Ishikawa (cell line): ENCODE measurements around the gene KIRREL3.

Experiments
- CEBPB ChIP-seq: IDR thresholded peaks from 2 replicates; pipeline ENCODE4 v1.6.1; 2012
- CREB1 ChIP-seq: IDR thresholded peaks from 2 replicates; pipeline ENCODE4 v1.6.1; 2012; ENCODE audit warnings: low read depth
- EGR1 ChIP-seq: IDR thresholded peaks from 2 replicates; pipeline ENCODE4 v1.6.1; 2012
- EP300 ChIP-seq: IDR thresholded peaks from 2 replicates; pipeline ENCODE4 v1.6.1; 2012; ENCODE audit warnings: borderline replicate concordance
- FOXM1 ChIP-seq: IDR thresholded peaks from 2 replicates; pipeline ENCODE4 v1.6.1; 2012; ENCODE audit warnings: low read depth, borderline replicate concordance
- NFIC ChIP-seq: IDR thresholded peaks from 2 replicates; pipeline ENCODE4 v1.6.1; 2012
- RAD21 ChIP-seq: IDR thresholded peaks from 2 replicates; pipeline ENCODE4 v1.6.1; 2012; ENCODE audit warnings: low read depth
- TAF1 ChIP-seq: IDR thresholded peaks from 2 replicates; pipeline ENCODE4 v1.6.1; 2012; ENCODE audit warnings: low read depth, mild to moderate bottlenecking
- TCF12 ChIP-seq: IDR thresholded peaks from 2 replicates; pipeline ENCODE4 v1.6.1; 2012; ENCODE audit warnings: low read depth
- TEAD4 ChIP-seq: IDR thresholded peaks from 2 replicates; pipeline ENCODE4 v1.6.1; 2012
- YY1 ChIP-seq: IDR thresholded peaks from 2 replicates; pipeline ENCODE4 v1.6.1; 2012; ENCODE audit warnings: low read depth
- ZBTB7A ChIP-seq: IDR thresholded peaks from 2 replicates; pipeline ENCODE4 v1.6.1; 2012; ENCODE audit warnings: low read depth
- TF ChIP-seq, protein P1 (sequence below): IDR thresholded peaks from 2 replicates; pipeline ENCODE4 v1.6.1; 2012; ENCODE audit warnings: low read depth, mild to moderate bottlenecking
- TF ChIP-seq, protein P2 (sequence below): IDR thresholded peaks from 2 replicates; pipeline ENCODE4 v1.6.1; 2012
- TF ChIP-seq, protein P3 (sequence below): IDR thresholded peaks from 2 replicates; pipeline ENCODE4 v1.6.1; 2012

The KIRREL3 gene

DNA sequence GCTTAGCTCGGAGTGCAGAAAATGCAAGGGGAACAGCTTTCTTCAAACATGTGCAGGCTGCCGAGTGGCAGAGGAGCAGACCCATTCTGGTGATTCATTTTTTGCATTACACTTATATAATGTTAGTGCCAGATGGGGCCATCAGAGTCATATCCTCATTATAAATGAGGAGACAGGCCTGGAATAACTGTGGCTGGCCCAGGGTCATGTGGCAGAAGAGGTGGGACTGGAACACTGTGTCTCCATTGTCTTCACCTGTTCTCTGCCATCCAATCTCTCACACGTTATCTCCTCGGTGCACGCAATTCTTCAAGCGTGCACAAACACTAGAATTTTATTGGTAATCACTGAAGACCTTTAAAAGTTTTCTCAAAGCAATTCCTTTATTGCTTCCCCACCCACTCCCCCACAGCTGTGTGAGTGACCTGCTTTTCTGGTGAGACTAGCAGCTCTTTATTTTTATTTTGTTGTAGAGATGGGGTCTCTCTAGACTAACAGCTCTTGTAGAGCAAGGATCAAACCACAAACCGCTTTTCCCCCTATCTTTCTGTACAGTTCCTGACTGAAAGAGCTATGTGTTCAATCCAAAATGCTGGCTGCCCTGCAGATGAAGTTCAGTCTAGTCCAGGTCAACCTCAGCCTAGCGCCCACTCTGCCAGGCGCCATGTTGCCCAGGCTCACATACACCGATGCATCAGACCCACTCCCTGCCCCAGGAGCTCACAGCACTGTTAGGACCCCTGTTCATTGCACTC lies 569.8 kb downstream of the KIRREL3 start:
- TF ChIP-seq, protein P1, sequence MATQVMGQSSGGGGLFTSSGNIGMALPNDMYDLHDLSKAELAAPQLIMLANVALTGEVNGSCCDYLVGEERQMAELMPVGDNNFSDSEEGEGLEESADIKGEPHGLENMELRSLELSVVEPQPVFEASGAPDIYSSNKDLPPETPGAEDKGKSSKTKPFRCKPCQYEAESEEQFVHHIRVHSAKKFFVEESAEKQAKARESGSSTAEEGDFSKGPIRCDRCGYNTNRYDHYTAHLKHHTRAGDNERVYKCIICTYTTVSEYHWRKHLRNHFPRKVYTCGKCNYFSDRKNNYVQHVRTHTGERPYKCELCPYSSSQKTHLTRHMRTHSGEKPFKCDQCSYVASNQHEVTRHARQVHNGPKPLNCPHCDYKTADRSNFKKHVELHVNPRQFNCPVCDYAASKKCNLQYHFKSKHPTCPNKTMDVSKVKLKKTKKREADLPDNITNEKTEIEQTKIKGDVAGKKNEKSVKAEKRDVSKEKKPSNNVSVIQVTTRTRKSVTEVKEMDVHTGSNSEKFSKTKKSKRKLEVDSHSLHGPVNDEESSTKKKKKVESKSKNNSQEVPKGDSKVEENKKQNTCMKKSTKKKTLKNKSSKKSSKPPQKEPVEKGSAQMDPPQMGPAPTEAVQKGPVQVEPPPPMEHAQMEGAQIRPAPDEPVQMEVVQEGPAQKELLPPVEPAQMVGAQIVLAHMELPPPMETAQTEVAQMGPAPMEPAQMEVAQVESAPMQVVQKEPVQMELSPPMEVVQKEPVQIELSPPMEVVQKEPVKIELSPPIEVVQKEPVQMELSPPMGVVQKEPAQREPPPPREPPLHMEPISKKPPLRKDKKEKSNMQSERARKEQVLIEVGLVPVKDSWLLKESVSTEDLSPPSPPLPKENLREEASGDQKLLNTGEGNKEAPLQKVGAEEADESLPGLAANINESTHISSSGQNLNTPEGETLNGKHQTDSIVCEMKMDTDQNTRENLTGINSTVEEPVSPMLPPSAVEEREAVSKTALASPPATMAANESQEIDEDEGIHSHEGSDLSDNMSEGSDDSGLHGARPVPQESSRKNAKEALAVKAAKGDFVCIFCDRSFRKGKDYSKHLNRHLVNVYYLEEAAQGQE: no peak
- TF ChIP-seq TCF12 (no peak), FOXM1 (no peak), CREB1 (no peak), NFIC (no peak)
- TF ChIP-seq, protein P2, sequence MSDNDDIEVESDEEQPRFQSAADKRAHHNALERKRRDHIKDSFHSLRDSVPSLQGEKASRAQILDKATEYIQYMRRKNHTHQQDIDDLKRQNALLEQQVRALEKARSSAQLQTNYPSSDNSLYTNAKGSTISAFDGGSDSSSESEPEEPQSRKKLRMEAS: no peak

DNA sequence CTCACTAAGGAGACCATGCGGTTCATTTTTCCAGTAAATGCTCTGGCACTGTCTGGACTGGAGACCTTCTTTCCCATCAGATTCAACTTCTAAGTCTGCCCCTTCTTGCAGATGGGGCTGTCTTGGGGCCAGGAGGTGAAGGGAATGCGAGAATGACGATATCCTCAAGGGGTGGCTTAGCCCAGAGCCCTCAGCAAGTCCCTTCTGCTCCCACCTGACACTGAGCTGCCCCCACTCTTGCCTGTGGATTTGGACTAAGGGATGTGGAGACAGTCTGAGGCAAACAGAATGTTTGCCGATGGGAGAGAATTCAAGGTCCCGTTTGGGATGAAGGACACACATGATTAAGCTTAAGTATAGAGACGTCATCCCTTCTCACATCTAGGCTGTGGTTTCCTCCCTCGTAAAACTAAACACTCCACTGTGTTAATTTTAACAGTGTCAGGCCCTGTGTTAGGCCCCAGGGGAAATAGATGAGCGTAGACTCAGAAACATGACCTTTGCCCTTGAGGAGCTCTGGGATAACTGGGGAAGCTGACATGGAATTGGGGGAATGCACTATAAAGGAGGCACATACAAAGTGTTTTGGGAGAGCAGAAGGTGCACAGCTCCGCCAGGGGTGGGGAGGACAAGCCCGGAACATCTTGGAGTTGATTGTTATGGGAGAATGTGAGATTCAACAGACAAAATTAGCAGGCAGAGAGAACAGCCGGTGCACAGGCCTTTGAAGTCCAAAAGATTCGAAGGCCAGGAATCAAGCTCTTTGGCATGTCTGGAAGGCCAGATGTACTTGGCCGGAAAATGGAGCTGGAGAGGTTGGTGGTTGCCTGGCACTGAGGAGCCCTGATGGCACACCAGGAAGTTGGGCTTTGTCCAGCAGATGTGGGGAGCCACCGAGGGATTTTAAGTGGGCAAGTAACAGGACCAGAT lies 573.5 kb downstream of the KIRREL3 start:
- TF ChIP-seq, protein P1: no peak
- TF ChIP-seq RAD21 (no peak), EGR1 (no peak), FOXM1 (no peak), EP300 (no peak), ZBTB7A (no peak), NFIC (no peak), CEBPB (no peak), TCF12 (no peak), TEAD4 (no peak), YY1 (no peak), TAF1 (no peak), CREB1 (no peak)
- TF ChIP-seq, protein P2: no peak
- TF ChIP-seq, protein P3, sequence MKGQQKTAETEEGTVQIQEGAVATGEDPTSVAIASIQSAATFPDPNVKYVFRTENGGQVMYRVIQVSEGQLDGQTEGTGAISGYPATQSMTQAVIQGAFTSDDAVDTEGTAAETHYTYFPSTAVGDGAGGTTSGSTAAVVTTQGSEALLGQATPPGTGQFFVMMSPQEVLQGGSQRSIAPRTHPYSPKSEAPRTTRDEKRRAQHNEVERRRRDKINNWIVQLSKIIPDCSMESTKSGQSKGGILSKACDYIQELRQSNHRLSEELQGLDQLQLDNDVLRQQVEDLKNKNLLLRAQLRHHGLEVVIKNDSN: no peak

DNA sequence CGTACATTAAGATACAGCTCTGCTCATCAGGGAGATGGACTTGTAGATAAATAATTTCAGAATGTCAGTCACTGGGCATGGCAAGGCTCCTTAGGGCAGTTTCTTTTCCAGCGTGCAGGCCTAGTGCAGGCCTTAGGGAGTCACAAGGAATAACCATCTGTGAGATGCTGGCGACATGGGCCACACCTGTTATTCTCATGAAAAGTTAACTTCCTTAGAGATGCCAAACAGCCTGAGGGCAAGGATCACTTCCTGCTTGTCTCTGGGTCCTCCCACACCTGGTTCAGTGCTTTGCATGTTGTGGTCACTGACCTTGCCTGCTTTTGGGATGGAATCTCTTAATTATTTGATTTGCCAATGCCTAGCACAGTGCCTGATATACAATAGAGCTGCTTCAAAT lies 574.5 kb downstream of the KIRREL3 start:
- no peak for TF ChIP-seq CREB1
- TF ChIP-seq, protein P2: no peak

DNA sequence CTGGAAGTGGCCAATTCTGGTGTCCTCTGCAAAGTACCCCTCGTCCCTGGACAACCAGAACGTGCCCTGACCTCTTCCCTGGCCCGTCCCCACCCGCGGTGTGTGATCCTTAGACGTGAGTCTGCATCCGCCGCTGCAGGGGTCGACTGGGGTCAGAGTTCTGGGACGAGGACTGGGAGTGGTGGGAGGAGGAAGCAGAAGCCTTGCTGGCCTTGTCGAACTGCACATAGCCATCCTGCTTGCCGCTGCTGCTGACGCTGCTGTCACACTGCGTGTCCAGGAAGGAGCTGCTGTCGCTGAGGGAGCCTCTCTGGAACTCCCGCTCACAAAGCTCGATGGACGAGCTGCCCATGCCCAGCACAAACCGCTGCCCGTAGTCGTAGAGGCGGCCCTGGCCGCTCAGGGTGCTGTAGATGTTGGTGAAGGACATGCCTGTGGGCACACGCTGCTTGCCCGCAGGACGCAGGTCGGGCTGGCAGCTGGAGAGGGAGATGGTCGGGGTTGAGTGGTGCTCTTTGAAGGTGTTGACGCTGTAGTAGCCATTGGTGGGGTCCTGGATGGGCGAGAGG lies 576.0 kb downstream of the KIRREL3 start:
- TF ChIP-seq EP300 (no peak), EGR1 (no peak), YY1 (no peak), CREB1 (no peak)
- TF ChIP-seq, protein P1: no peak
- TF ChIP-seq, protein P2: no peak
